HepG2 (cell line): ENCODE data around the gene ACADVL. TPM values are rescaled to one million over a fixed set of nuclear protein-coding genes. Genes with fewer than 3 reads are reported as not detected.

Experiments used
- ATF7-NPFF ChIP-seq: sonication (generic); formaldehyde crosslinking; IDR thresholded peaks from 2 replicates; pipeline ENCODE4 v1.8.1; 2023; ENCODE audit warnings: mild to moderate bottlenecking, low read depth, missing genetic modification reagents, moderate library complexity
- CEBPG ChIP-seq: IDR thresholded peaks from 2 replicates; pipeline ENCODE4 v1.6.1; 2016
- KDM5A ChIP-seq: fragments of 200-600 bp; sonication (generic); IDR thresholded peaks from 2 replicates; pipeline ENCODE4 v1.7.0; 2018; ENCODE audit warnings: antibody characterized with exemption, mild to moderate bottlenecking, low read length, borderline replicate concordance
- MAFG ChIP-seq: sonication (generic); formaldehyde crosslinking; IDR thresholded peaks from 2 replicates; pipeline ENCODE4 v1.5.1; 2020; ENCODE audit warnings: mild to moderate bottlenecking, missing genetic modification reagents
- MEIS2 ChIP-seq: sonication (generic); formaldehyde crosslinking; IDR thresholded peaks from 2 replicates; pipeline ENCODE4 v1.9.0; 2021; ENCODE audit warnings: mild to moderate bottlenecking, missing genetic modification reagents
- PRDM10 ChIP-seq: sonication (generic); formaldehyde crosslinking; IDR thresholded peaks from 2 replicates; pipeline ENCODE4 v1.4.0; 2020; ENCODE audit warnings: low read depth, missing genetic modification reagents
- THAP11 ChIP-seq: IDR thresholded peaks from 2 replicates; pipeline ENCODE4 v1.6.1; 2016; ENCODE audit warnings: missing biosample characterization, missing genetic modification reagents
- ZNF569 ChIP-seq: sonication (generic); formaldehyde crosslinking; IDR thresholded peaks from 2 replicates; pipeline ENCODE4 v1.5.0; 2020; ENCODE audit warnings: mild to moderate bottlenecking, missing genetic modification reagents, moderate library complexity, borderline replicate concordance
- polyA plus RNA-seq, 8 experiments: library from polyadenylated mRNA; depleted of rRNA in 3 of 8; stranded (reverse) in 7 of 8; unstranded in 1 of 8; fragments of >200 nt; fragmentation: Illumina TruSeq in 4 of 8; extraction: Trizol in 4 of 8; gene quantifications; 2 replicates each; pipeline versions ENCODE4 v1.2.1 to v1.2.3, GENCODE V29; 2011 to 2016; ENCODE audit warnings: low read depth in 4 of 8, missing spikeins in 1 of 8, mixed read lengths in 1 of 8; ENCODE audit not compliant: insufficient read depth in 1 of 8
- total RNA-seq, 5 experiments: library from RNA; depleted of rRNA; stranded (reverse); fragments of >200 nt; fragmentation: Illumina TruSeq; extraction: Trizol; gene quantifications; 2 replicates each; pipeline ENCODE4 v1.2.3, GENCODE V29; 2016; ENCODE audit warnings: low read depth in 1 of 5
- TF ChIP-seq, protein P1 (sequence below): sonication (generic); formaldehyde crosslinking; IDR thresholded peaks from 2 replicates; pipeline ENCODE4 v1.5.1; 2020; ENCODE audit warnings: mild to moderate bottlenecking, missing genetic modification reagents
- TF ChIP-seq, protein P2 (sequence below): sonication (generic); formaldehyde crosslinking; IDR thresholded peaks from 2 replicates; pipeline ENCODE4 v1.4.0; 2020; ENCODE audit warnings: mild to moderate bottlenecking, missing genetic modification reagents
- TF ChIP-seq, protein P3 (sequence below): IDR thresholded peaks from 2 replicates; pipeline ENCODE4 v1.6.1; 2016; ENCODE audit warnings: mild to moderate bottlenecking

Gene ACADVL
- total and polyA plus RNA-seq, 2 of the 13 experiments (the other 11 are each of a cell fraction or from before 2014, with no cell fraction given), result 219 to 412 TPM

DNA sequence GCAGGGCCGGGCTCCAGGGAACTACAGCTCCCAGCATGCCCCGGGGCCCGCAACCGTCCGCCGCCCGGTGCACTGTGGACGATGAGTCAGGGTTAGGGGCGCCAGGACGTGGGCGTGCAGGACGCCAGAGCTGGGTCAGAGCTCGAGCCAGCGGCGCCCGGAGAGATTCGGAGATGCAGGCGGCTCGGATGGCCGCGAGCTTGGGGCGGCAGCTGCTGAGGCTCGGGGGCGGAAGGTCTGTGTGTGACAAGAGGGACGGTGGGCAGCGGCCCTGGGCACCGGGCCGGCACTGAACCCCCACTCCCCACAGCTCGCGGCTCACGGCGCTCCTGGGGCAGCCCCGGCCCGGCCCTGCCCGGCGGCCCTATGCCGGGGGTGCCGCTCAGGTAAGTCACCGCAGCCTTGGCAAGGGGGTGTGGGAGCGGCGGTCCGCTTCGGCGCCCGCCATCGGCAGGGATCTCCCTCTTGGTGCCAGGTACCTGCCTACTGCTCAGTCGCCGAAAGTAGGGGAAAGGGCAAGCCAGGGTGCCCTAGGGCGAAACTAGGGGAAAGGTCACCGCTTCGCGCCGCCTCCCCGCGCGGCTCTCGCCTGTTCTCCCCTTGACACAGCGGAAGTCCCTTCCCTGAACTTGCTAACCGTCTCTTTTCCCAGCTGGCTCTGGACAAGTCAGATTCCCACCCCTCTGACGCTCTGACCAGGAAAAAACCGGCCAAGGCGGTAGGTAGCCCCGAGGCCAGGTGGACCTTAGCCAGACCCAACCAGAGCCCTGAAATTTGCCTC is at the start of gene ACADVL, which contains the start of gene DLG4 (continued):
- TF ChIP-seq, protein P1, sequence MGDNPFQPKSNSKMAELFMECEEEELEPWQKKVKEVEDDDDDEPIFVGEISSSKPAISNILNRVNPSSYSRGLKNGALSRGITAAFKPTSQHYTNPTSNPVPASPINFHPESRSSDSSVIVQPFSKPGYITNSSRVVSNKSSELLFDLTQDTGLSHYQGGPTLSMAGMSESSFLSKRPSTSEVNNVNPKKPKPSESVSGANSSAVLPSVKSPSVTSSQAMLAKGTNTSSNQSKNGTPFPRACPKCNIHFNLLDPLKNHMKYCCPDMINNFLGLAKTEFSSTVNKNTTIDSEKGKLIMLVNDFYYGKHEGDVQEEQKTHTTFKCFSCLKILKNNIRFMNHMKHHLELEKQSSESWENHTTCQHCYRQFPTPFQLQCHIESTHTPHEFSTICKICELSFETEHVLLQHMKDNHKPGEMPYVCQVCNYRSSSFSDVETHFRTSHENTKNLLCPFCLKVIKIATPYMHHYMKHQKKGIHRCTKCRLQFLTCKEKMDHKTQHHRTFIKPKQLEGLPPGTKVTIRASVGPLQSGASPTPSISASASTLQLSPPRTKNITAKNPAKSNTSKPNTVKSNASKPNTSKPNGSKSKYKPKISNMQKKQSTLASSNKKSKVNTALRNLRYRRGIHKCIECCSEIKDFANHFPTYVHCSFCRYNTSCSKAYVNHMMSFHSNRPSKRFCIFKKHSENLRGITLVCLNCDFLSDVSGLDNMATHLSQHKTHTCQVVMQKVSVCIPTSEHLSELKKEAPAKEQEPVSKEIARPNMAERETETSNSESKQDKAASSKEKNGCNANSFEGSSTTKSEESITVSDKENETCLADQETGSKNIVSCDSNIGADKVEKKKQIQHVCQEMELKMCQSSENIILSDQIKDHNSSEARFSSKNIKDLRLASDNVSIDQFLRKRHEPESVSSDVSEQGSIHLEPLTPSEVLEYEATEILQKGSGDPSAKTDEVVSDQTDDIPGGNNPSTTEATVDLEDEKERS, result peak; percentile 81; the same call in 1 of the 2 replicates
- TF ChIP-seq, protein P2, sequence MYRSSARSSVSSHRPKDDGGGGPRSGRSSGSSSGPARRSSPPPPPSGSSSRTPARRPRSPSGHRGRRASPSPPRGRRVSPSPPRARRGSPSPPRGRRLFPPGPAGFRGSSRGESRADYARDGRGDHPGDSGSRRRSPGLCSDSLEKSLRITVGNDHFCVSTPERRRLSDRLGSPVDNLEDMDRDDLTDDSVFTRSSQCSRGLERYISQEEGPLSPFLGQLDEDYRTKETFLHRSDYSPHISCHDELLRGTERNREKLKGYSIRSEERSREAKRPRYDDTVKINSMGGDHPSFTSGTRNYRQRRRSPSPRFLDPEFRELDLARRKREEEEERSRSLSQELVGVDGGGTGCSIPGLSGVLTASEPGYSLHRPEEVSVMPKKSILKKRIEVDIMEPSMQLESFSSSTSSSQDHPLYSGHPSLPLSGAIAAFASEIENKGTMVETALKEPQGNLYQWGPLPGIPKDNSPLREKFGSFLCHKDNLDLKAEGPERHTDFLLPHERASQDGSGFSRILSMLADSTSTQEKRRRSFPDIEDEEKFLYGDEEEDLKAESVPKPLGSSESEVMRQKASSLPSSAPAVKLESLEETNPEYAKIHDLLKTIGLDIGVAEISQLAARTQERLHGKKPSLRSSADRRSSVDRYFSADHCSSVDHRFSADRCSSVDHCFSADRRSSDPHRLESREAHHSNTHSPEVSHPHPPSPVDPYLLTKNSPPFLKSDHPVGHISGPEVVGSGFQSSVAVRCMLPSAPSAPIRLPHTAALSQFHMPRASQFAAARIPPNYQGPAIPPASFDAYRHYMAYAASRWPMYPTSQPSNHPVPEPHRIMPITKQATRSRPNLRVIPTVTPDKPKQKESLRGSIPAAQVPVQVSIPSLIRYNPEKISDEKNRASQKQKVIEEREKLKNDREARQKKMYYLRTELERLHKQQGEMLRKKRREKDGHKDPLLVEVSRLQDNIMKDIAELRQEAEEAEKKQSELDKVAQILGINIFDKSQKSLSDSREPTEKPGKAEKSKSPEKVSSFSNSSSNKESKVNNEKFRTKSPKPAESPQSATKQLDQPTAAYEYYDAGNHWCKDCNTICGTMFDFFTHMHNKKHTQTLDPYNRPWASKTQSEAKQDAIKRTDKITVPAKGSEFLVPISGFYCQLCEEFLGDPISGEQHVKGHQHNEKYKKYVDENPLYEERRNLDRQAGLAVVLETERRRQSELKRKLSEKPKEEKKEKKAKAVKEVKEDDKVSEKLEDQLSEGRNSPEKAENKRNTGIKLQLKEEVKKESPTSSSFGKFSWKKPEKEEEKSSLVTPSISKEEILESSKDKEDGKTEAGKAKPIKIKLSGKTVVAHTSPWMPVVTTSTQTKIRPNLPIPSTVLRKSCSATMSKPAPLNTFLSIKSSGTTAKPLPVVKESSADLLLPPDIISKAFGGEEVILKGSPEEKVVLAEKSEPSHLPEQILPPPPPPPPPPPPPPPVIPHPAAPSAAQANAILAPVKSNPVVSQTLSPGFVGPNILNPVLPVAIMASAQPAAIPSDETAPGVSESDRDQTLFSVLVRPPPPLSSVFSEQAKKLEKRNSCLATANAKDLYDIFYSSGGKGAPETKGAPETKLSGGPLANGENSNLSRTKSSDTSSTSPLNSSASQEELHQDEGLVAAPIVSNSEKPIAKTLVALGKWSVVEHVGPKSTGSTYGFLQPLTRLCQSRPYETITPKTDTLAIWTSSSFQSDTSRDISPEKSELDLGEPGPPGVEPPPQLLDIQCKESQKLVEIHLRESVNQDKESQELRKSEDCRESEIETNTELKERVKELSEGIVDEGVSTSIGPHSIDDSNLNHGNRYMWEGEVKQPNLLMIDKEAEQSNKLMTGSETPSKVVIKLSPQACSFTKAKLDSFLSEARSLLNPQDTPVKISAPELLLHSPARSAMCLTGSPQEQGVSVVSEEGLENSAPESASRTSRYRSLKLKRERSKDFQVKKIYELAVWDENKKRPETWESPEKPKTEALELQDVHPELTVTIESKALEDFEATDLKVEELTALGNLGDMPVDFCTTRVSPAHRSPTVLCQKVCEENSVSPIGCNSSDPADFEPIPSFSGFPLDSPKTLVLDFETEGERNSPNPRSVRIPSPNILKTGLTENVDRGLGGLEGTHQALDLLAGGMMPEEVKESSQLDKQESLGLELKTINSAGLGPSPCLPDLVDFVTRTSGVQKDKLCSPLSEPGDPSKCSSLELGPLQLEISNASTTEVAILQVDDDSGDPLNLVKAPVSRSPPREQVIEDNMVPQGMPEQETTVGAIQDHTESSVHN (CRISPR knock-in tag), result no peak
- no peak for TF ChIP-seq CEBPG
- TF ChIP-seq PRDM10 (CRISPR knock-in tag), result no peak
- TF ChIP-seq THAP11 (CRISPR knock-in tag), result peak; percentile 98
- TF ChIP-seq KDM5A, result peak; percentile 46; the same call in 1 of the 2 replicates
- peak; percentile 76; the same call in 1 of the 2 replicates for TF ChIP-seq ATF7-NPFF (CRISPR knock-in tag)
- TF ChIP-seq MAFG (CRISPR knock-in tag), result no peak
- no peak for TF ChIP-seq MEIS2
- TF ChIP-seq, protein P3, sequence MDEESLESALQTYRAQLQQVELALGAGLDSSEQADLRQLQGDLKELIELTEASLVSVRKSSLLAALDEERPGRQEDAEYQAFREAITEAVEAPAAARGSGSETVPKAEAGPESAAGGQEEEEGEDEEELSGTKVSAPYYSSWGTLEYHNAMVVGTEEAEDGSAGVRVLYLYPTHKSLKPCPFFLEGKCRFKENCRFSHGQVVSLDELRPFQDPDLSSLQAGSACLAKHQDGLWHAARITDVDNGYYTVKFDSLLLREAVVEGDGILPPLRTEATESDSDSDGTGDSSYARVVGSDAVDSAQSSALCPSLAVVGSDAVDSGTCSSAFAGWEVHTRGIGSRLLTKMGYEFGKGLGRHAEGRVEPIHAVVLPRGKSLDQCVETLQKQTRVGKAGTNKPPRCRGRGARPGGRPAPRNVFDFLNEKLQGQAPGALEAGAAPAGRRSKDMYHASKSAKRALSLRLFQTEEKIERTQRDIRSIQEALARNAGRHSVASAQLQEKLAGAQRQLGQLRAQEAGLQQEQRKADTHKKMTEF (CRISPR knock-in tag), result peak; percentile 84
- TF ChIP-seq ZNF569 (CRISPR knock-in tag), result peak; percentile 84; the same call in 1 of the 2 replicates
